HEK293 (cell line): ENCODE results near the gene REEP6.

ENCODE experiments used
- CTCF ChIA-PET: fragments of 350-600 bp; formaldehyde crosslinking; extraction: SDS; loops from one replicate; lab custom pipeline; 2021; ENCODE audit warnings: antibody characterized with exemption; lab: Yijun Ruan, JAX
- POLR2A ChIA-PET: fragments of 300-600 bp; formaldehyde crosslinking; extraction: SDS; loops from one replicate; lab custom pipeline; 2020; ENCODE audit warnings: antibody characterized with exemption, inconsistent platforms; lab: Yijun Ruan, JAX
- H3K27ac ChIP-seq: fragments of 200-500 bp; sonication (Bioruptor generic); 2 replicates; pipeline ENCODE4 v1.5.1; 2014; ENCODE audit warnings: low read depth, low read length, control low read depth, inconsistent platforms; ENCODE audit errors: extremely low read depth
- H3K36me3 ChIP-seq, 2 experiments: fragments of 200-500 bp in 1 of 2; sonication (Bioruptor generic) in 1 of 2; 1 replicate in 1 of 2; 2 replicates in 1 of 2; pipeline ENCODE4 v1.5.1; 2014 to 2017; ENCODE audit warnings: inconsistent platforms in 2 of 2, low read length in 2 of 2; ENCODE audit not compliant: control insufficient read depth in 2 of 2, insufficient read depth in 1 of 2
- H3K4me1 ChIP-seq: fragments of 200-500 bp; sonication (Bioruptor generic); 2 replicates; pipeline ENCODE4 v1.5.1; 2014; ENCODE audit warnings: mild to moderate bottlenecking, low read length, inconsistent platforms; ENCODE audit not compliant: control insufficient read depth, insufficient read depth
- H3K4me3 ChIP-seq: 2 replicates; pipeline ENCODE4 v1.5.1; 2011; ENCODE audit warnings: low read depth, mild to moderate bottlenecking, control low read depth, low read length, moderate library complexity
- H3K9me3 ChIP-seq: fragments of 200-500 bp; sonication (Bioruptor generic); 2 replicates; pipeline ENCODE4 v1.5.1; 2014; ENCODE audit warnings: low read depth, low read length, inconsistent platforms; ENCODE audit not compliant: control insufficient read depth, insufficient read depth
- AEBP2 ChIP-seq: fragments of 450-650 bp; formaldehyde crosslinking; IDR thresholded peaks from 2 replicates; pipeline ENCODE4 v1.5.1; 2016; ENCODE audit warnings: missing biosample characterization, missing genetic modification characterization, borderline replicate concordance
- HOXA7 ChIP-seq: sonication (generic); formaldehyde crosslinking; IDR thresholded peaks from 2 replicates; pipeline ENCODE4 v1.8.1; 2022; ENCODE audit warnings: missing genetic modification reagents, borderline replicate concordance
- HOXC10 ChIP-seq: sonication (generic); formaldehyde crosslinking; IDR thresholded peaks from 2 replicates; pipeline ENCODE4 v1.8.1; 2023; ENCODE audit warnings: mild to moderate bottlenecking, missing genetic modification reagents
- HOXD13 ChIP-seq: sonication (generic); formaldehyde crosslinking; IDR thresholded peaks from 2 replicates; pipeline ENCODE4 v1.8.0; 2022; ENCODE audit warnings: missing genetic modification reagents, borderline replicate concordance
- KLF1 ChIP-seq: fragments of 450-650 bp; formaldehyde crosslinking; IDR thresholded peaks from 2 replicates; pipeline ENCODE4 v1.5.1; 2016; ENCODE audit warnings: missing biosample characterization, missing genetic modification characterization
- KLF10 ChIP-seq: fragments of 450-650 bp; IDR thresholded peaks from 2 replicates; pipeline ENCODE4 v1.5.1; 2018; ENCODE audit warnings: missing biosample characterization, mild to moderate bottlenecking, missing genetic modification characterization
- OSR2 ChIP-seq: fragments of 450-650 bp; formaldehyde crosslinking; IDR thresholded peaks from 2 replicates; pipeline ENCODE4 v1.5.1; 2016; ENCODE audit warnings: missing biosample characterization, missing genetic modification characterization
- PATZ1 ChIP-seq: fragments of 450-650 bp; formaldehyde crosslinking; IDR thresholded peaks from 2 replicates; pipeline ENCODE4 v1.5.1; 2016; ENCODE audit warnings: missing biosample characterization, missing genetic modification characterization
- ZBTB49 ChIP-seq: fragments of 450-650 bp; formaldehyde crosslinking; IDR thresholded peaks from 2 replicates; pipeline ENCODE4 v1.5.1; 2016; ENCODE audit warnings: missing biosample characterization, missing genetic modification characterization, low read depth
- ZBTB7A ChIP-seq: fragments of 450-650 bp; formaldehyde crosslinking; IDR thresholded peaks from 2 replicates; pipeline ENCODE4 v1.5.1; 2016; ENCODE audit warnings: low read depth, missing biosample characterization, missing genetic modification characterization
- ZBTB8A ChIP-seq: fragments of 450-650 bp; formaldehyde crosslinking; IDR thresholded peaks from 2 replicates; pipeline ENCODE4 v1.5.1; 2016; ENCODE audit warnings: missing biosample characterization, missing genetic modification characterization
- ZFP3 ChIP-seq: fragments of 450-650 bp; formaldehyde crosslinking; IDR thresholded peaks from 2 replicates; pipeline ENCODE4 v1.5.1; 2016; ENCODE audit warnings: low read depth, missing biosample characterization, missing genetic modification characterization
- ZNF133 ChIP-seq: fragments of 450-650 bp; formaldehyde crosslinking; IDR thresholded peaks from 2 replicates; pipeline ENCODE4 v1.5.1; 2016; ENCODE audit warnings: missing biosample characterization, missing genetic modification characterization
- ZNF146 ChIP-seq: fragments of 450-650 bp; formaldehyde crosslinking; IDR thresholded peaks from 2 replicates; pipeline ENCODE4 v1.5.1; 2016; ENCODE audit warnings: missing biosample characterization, missing genetic modification characterization
- ZNF148 ChIP-seq: fragments of 450-650 bp; formaldehyde crosslinking; IDR thresholded peaks from 2 replicates; pipeline ENCODE4 v1.5.0; 2017; ENCODE audit warnings: missing biosample characterization, missing genetic modification characterization, borderline replicate concordance
- ZNF155 ChIP-seq: fragments of 450-650 bp; formaldehyde crosslinking; IDR thresholded peaks from 2 replicates; pipeline ENCODE4 v1.5.1; 2016; ENCODE audit warnings: missing biosample characterization, missing genetic modification characterization
- ZNF157 ChIP-seq: fragments of 450-650 bp; formaldehyde crosslinking; IDR thresholded peaks from 2 replicates; pipeline ENCODE4 v1.5.1; 2016; ENCODE audit warnings: missing biosample characterization, missing genetic modification characterization
- ZNF169 ChIP-seq: fragments of 450-650 bp; formaldehyde crosslinking; IDR thresholded peaks from 2 replicates; pipeline ENCODE4 v1.5.1; 2016; ENCODE audit warnings: missing biosample characterization, missing genetic modification characterization
- ZNF335 ChIP-seq: fragments of 450-650 bp; formaldehyde crosslinking; conservative IDR thresholded peaks from 2 replicates; pipeline ENCODE4 v1.5.1; 2016; ENCODE audit warnings: missing biosample characterization, missing genetic modification characterization
- ZNF391 ChIP-seq: fragments of 450-650 bp; formaldehyde crosslinking; IDR thresholded peaks from 2 replicates; pipeline ENCODE4 v1.5.1; 2016; ENCODE audit warnings: low read depth, missing biosample characterization, missing genetic modification characterization, borderline replicate concordance
- ZNF394 ChIP-seq: fragments of 450-650 bp; formaldehyde crosslinking; IDR thresholded peaks from 2 replicates; pipeline ENCODE4 v1.5.1; 2016; ENCODE audit warnings: missing biosample characterization, missing genetic modification characterization, mild to moderate bottlenecking, moderate library complexity, borderline replicate concordance
- ZNF426 ChIP-seq: fragments of 450-650 bp; formaldehyde crosslinking; IDR thresholded peaks from 2 replicates; pipeline ENCODE4 v1.5.1; 2017; ENCODE audit warnings: missing biosample characterization, missing genetic modification characterization, mild to moderate bottlenecking, inconsistent platforms, moderate library complexity
- ZNF433 ChIP-seq: fragments of 450-650 bp; formaldehyde crosslinking; IDR thresholded peaks from 2 replicates; pipeline ENCODE4 v1.5.1; 2016; ENCODE audit warnings: missing biosample characterization, missing genetic modification characterization, low read depth
- ZNF501 ChIP-seq: fragments of 450-650 bp; formaldehyde crosslinking; IDR thresholded peaks from 2 replicates; pipeline ENCODE4 v1.5.1; 2016; ENCODE audit warnings: missing biosample characterization, missing genetic modification characterization
- ZNF544 ChIP-seq: fragments of 450-650 bp; formaldehyde crosslinking; IDR thresholded peaks from 2 replicates; pipeline ENCODE4 v1.5.0; 2017; ENCODE audit warnings: missing biosample characterization, missing genetic modification characterization
- ZNF558 ChIP-seq: fragments of 450-650 bp; formaldehyde crosslinking; IDR thresholded peaks from 2 replicates; pipeline ENCODE4 v1.5.1; 2016; ENCODE audit warnings: missing biosample characterization, missing genetic modification characterization
- ZNF560 ChIP-seq: fragments of 450-650 bp; formaldehyde crosslinking; IDR thresholded peaks from 2 replicates; pipeline ENCODE4 v1.5.1; 2017; ENCODE audit warnings: missing biosample characterization, missing genetic modification characterization, borderline replicate concordance
- ZNF654 ChIP-seq: fragments of 450-650 bp; formaldehyde crosslinking; IDR thresholded peaks from 2 replicates; pipeline ENCODE4 v1.5.1; 2016; ENCODE audit warnings: low read depth, missing biosample characterization, missing genetic modification characterization
- TF ChIP-seq, protein P1 (sequence below): fragments of 450-650 bp; formaldehyde crosslinking; IDR thresholded peaks from 2 replicates; pipeline ENCODE4 v1.5.1; 2016; ENCODE audit warnings: missing biosample characterization, missing genetic modification characterization

The REEP6 gene

GRCh38 chr19:1513499-1514294 lies 22.7 kb downstream of the REEP6 start (continued):
- TF ChIP-seq HOXD13 (CRISPR knock-in tag) (no peak), ZFP3 (tag by site-specific recombination) (no peak), ZNF426 (tag by site-specific recombination) (no peak), HOXC10 (no peak), ZBTB7A (tag by site-specific recombination) (0 out of 2 replicates have a peak, but pooled peaks have one; percentile 20), ZNF157 (no peak), ZNF558 (tag by site-specific recombination) (no peak), OSR2 (tag by site-specific recombination) (no peak), ZNF501 (tag by site-specific recombination) (no peak), ZBTB49 (tag by site-specific recombination) (no peak), ZNF169 (tag by site-specific recombination) (no peak), ZNF433 (tag by site-specific recombination) (no peak), ZNF146 (no peak), ZNF391 (no peak), ZBTB8A (tag by site-specific recombination) (peak; percentile 65), ZNF544 (tag by site-specific recombination) (no peak), ZNF560 (no peak)
- TF ChIP-seq, protein P1, sequence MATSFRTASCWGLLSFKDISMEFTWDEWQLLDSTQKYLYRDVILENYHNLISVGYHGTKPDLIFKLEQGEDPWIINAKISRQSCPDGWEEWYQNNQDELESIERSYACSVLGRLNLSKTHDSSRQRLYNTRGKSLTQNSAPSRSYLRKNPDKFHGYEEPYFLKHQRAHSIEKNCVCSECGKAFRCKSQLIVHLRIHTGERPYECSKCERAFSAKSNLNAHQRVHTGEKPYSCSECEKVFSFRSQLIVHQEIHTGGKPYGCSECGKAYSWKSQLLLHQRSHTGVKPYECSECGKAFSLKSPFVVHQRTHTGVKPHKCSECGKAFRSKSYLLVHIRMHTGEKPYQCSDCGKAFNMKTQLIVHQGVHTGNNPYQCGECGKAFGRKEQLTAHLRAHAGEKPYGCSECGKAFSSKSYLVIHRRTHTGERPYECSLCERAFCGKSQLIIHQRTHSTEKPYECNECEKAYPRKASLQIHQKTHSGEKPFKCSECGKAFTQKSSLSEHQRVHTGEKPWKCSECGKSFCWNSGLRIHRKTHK (tag by site-specific recombination): no peak

- ChIA-PET POLR2A (no interaction called here), CTCF (interaction anchor here (0.5 to 0.7 kb wide), 2 partner anchors 16 to 30 kb away, joined by 4 to 6 read pairs; no protein-coding TSS in a partner anchor)
- H3K36me3 ChIP-seq: no peaks in the 10 kb centered on the region
- H3K4me1 ChIP-seq: no peaks in the 10 kb centered on the region
- H3K4me3 ChIP-seq: no peak overlapping the region
- H3K27ac ChIP-seq: no peak overlapping the region
- no peaks in the 10 kb centered on the region for H3K9me3 ChIP-seq
- no peak for TF ChIP-seq ZNF148 (tag by site-specific recombination)
- TF ChIP-seq HOXA7 (CRISPR knock-in tag): no peak
- no peak for TF ChIP-seq KLF1 (tag by site-specific recombination)
- no peak for TF ChIP-seq ZNF155
- no peak for TF ChIP-seq ZNF394 (tag by site-specific recombination)
- no peak for TF ChIP-seq AEBP2 (tag by site-specific recombination)
- no peak for TF ChIP-seq PATZ1 (tag by site-specific recombination)
- no peak for TF ChIP-seq ZNF335 (tag by site-specific recombination)
- TF ChIP-seq KLF10 (tag by site-specific recombination): no peak
- no peak for TF ChIP-seq ZNF654 (tag by site-specific recombination)
- no peak for TF ChIP-seq ZNF544 (tag by site-specific recombination)
- no peak for TF ChIP-seq ZNF133 (tag by site-specific recombination)
Measured at GRCh38 chr19:1514295-1514661, 23.3 kb downstream of the REEP6 start.
